GM18868 (cell line): ENCODE results near the gene EPHA2.

ENCODE experiments used
- ATAC-seq: cut with Tn5 transposase; IDR thresholded peaks from one replicate; pipeline ENCODE4 v1.9.1; 2021; ENCODE audit warnings: mild to moderate bottlenecking, moderate library complexity; ENCODE audit not compliant: unreplicated experiment

Gene EPHA2

GRCh38 chr1:16138772-16139221 is 17.1 kb downstream of the EPHA2 start:
- ATAC-seq, result no peak

- ATAC-seq, result no peak
Measured at GRCh38 chr1:16137890-16138467, 17.9 kb downstream of the EPHA2 start.

DNA sequence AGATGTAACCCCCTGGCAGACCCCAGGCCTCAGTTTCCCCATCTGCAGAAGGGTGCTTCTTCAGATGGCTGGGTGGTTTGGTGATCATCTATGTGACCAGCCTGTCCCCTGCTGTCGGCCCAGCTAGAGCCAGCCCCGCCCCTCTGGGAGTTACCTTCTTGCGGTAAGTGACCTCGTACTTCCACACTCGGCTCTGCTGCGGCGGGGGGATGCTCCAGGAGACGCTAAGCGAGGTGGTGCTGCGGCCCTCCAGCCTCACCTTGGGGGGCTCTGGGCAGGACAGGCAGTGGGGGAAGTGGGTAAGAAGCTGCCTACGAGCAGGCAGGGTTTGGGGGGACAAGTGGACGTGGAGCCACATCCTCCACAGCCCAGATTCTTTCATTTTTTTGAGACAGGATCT is 20.4 kb downstream of the EPHA2 start:
- ATAC-seq, result no peak

- ATAC-seq, result no peak
Measured at GRCh38 chr1:16134906-16135305, 21.0 kb downstream of the EPHA2 start.

- ATAC-seq, result no peak
Measured at GRCh38 chr1:16134066-16134801, 21.6 kb downstream of the EPHA2 start.

DNA sequence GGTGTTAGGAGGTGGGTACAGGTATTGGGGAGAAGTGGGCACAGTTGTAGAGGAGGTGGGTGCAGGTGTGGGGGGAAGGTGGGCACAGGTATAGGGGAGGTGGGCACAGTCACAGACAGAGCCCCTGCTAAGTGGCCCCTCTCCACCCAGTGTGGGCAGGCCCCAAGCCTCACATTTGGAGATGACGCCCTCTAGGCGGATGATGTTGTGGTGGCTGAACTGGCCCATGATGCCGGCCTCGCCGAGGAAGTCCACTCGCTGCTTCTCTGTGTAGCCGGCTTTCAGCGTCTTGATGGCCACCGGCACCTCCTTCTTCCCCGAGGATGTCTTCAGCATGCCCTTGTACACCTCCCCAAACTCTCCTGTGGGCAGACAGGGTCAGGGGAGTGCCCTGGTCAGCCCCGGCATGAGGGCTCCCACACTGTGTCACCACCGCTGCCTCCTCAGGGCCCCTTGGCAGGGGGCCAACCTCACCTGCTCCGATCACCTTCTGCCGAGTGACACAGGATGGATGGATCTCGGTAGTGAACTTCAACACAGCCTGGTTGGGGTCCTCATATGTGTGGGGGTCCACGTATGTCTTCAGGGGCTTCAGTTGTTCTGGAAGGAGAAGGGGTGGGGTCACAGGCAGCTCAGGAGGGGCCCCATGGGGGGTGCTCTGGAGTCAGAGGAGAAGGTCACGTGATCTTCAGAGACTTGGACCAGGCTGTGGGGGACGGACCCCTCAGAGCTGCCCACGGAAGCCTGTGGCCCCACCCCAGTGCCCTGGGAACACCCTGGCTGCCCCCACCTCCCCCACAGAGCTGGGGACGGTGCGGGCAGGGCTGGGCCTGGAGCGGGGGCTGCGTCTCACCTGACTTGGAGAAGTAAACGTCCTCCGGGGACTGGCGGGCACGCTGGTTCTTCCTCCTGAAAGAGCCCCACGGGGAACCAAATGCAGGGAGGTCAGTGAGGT is 22.6 kb downstream of the EPHA2 start:
- no peak for ATAC-seq

- ATAC-seq, result no peak
Measured at GRCh38 chr1:16132325-16132785, 23.5 kb downstream of the EPHA2 start.

DNA sequence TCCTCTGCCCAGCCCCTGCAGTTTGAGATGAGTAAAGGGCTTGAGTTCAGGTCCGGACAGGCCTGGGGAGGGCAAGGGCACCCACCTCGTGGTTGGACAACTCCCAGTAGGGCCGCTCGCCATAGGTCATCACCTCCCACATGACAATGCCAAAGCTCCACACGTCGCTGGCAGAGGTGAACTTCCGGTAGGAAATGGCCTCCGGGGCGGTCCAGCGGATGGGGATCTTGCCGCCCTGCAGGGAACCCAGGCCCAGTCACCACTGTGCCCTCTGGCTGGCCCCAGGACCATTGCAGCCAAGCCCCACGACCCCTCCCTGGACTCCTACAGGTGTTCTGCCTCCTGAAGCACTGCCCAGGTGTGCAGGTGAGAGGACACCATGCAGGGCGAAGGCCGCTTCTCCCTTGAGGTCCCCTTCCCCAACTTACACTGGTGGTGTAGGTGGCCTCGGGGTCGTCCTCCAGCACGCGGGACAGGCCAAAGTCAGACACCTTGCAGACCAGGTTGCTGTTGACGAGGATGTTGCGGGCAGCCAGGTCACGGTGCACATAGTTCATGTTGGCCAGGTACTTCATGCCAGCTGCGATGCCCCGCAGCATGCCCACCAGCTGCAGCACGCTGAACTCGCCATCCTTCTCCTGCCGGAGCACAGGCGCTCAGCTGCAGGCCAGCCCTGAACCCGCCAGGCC is 24.1 kb downstream of the EPHA2 start:
- ATAC-seq, result no peak

- no peak for ATAC-seq
Measured at GRCh38 chr1:16130827-16131226, 25.0 kb downstream of the EPHA2 start.

- ATAC-seq, result no peak
Measured at GRCh38 chr1:16129921-16130543, 25.8 kb downstream of the EPHA2 start.

DNA sequence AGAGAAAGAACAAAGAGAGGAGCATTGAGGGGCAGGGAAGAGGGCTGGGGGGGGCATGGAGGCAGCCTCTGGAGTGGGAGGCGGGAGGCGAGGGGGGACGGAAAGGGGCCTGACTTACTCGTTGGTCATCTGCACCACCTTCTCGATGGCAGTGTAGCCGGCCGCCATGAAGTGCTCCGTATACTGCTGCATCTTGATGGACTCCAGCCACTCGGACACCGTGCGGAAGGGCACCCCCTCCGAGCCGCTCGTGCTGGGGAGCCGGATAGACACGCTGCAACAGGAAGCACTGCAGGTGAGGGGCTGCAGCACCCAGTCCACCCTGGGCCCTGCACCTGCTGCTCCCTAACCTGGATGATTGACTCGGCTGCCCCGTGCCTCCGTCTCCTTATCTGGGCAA is 26.6 kb downstream of the EPHA2 start:
- no peak for ATAC-seq

DNA sequence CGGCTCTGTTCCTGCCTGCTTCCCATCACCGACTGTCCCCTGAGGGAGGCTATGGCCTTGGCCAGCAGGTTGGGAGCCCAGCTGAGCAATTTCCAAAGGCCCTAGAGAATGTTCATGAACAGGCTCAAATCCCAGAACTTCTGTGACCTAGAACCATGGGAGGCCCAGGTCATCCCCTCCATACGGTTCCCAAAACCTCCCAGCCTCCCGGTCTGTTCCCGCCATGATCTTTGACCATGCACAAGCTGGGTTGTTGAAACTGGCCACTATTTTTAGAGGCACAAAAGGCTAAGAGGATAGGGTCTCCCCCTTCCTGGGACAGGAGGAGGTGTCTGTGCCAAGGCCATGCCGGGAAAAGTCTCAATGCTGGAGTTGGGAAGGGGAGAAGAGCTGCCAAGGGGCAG is 27.5 kb downstream of the EPHA2 start:
- no peak for ATAC-seq

GRCh38 chr1:16127676-16128337 is 28.1 kb downstream of the EPHA2 start:
- no peak for ATAC-seq

DNA sequence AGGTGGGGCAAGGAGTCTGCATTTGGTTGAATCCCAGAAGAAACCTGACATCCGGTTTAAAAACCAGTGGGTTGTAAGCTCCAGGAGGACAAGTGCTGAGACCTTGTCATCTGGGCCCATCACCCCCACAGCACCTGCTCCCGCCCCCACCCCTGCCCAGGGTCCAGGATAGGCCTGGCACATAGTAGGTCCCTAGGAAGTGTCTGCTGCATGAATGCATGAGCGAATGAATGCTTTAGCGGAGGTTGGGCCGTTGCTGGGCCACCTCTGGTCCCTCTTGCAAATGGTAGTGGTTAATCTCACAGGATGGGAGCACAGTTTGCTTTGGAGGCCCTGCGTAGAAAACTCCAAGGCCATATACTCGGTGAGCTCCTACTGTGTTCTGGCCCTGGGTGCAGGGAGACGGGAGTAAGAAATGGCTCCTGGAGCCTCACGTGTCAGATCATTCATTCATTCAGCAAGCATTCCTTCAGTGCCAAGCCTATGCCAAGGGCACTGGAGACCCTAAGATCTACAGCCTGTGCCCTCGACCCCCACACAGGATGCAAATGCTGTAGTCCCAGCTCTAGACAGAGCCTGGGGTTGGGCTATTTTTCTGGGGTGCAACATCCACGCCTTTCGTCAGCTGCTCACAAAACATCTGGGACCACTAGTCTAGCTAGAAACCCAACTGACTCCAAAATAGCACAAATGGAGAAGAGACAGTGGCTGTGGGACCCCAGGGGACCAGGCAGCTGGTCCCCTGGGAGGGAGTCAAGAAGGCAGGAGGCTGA is 28.9 kb downstream of the EPHA2 start:
- no peak for ATAC-seq

GRCh38 chr1:16126160-16126559 is 29.7 kb downstream of the EPHA2 start:
- no peak for ATAC-seq

- no peak for ATAC-seq
Measured at GRCh38 chr1:16125483-16125882, 30.4 kb downstream of the EPHA2 start.

- no peak for ATAC-seq
Measured at GRCh38 chr1:16125088-16125470, 30.8 kb downstream of the EPHA2 start.

DNA sequence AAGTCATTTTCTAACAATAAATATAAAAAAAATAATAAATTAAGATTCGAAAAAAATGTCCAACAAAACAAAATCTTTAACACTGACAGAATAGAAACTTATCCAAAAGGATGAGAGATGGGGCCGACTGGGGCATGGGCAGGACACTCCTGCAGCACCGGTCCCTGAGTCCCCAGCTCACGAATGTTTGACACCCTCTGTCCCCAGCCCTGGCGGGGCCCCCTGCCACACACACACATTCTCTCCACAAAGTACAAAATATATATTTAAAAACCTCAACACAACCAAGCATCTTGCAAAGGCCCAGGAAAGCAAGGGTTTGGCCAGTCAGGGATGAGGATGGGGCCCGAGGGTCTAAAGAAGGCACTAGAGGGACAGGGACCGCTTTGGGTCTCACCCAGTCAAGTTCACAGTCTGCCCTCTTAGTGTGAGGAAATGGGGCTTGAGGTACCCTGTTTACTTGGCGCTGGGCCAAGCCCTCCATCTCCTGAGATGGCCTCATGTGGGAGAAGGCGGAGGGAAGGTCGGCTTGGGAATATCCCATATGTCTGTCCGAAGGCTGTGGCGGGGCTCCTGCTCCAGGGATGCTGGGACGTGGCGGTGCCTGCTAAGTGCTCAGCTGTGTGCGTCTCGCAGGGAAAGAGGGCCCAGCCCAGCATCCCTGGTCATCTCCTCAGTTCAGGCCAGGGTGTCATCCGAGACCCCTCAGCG is 31.3 kb downstream of the EPHA2 start:
- no peak for ATAC-seq

GRCh38 chr1:16122916-16123315 is 33.0 kb downstream of the EPHA2 start:
- ATAC-seq, result no peak
